CD4-positive, alpha-beta T cell treated with Interleukin-21 for 1 hour (primary cell): Measurements from ENCODE around the gene C6orf89.

Experiments used
- DNase-seq: peaks from one replicate; pipeline ENCODE4 v3.0.0-alpha.2; 2020

The C6orf89 gene

DNA sequence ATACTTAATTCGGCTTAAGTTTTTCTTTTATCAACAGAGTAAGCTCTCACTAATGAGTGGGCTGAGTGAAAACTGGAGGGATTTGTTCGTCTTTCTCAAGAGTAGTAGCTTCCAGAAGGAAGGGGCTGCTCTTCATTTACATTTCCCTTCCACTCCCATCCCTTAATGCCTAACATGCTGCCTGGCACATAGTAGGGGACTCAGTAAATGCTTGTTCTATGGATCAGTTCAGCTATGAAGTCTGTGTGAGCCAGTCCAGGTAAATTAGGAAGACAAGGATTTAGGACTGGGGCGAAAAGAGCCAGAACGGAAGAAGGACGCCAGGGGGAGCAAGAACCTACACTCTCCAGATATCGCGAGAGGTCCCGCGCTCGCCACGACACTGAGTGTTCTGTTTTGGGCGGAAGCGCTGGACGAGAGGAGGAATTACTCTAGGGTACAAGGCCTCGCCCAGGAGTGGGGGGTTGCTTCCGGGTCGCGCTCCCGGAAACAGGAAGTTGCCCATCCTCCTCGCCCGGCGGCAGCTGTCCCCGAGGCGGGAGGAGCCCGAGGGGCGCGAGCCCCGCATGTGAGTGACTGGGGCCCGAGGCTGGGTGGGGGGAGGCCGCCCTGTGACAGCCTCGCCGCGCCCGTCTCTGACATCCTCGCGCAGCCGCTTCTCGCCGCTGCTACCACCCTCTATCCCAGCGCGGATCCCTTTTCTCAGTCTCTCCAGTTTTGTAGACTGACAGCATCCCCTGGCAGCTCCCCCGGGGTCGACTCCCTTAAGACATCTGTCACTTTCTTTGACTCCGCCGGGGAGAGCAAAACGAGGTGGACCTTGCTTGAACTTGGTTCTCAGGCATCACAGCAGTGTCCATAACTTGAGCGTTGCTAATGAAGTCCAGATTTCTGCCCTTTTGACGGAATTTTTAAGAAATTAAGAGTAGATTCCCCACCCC is at the start of gene C6orf89:
TSS of gene C6orf89 (plus strand) at position 492 of the 941 bp plus-strand sequence. CDS start 13,493 bp downstream, outside the sequence.
- DNase-seq, result peak; percentile 98

- DNase-seq, result no peak
These were observed 49.4 kb upstream of the C6orf89 start for GRCh38 chr6:36836111-36837021.

DNA sequence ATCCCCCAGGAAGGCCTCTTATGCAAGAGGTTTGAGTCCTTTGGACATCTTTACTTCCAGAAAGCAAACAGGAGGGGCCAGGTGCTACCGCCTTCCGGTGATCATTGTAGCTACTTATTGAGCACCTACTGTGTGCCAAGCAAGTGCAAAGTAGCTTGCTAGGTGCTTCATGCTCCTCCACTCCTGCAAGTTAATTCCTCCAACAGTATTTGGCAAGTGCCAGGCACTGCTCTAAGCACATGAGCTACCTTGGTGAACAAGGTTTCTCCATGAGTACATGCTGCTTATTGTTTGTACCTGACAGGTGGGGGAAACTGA is 48.8 kb upstream of the C6orf89 start:
- no peak for DNase-seq

- DNase-seq, result no peak
These were observed 48.1 kb upstream of the C6orf89 start for GRCh38 chr6:36837686-36838085.

DNA sequence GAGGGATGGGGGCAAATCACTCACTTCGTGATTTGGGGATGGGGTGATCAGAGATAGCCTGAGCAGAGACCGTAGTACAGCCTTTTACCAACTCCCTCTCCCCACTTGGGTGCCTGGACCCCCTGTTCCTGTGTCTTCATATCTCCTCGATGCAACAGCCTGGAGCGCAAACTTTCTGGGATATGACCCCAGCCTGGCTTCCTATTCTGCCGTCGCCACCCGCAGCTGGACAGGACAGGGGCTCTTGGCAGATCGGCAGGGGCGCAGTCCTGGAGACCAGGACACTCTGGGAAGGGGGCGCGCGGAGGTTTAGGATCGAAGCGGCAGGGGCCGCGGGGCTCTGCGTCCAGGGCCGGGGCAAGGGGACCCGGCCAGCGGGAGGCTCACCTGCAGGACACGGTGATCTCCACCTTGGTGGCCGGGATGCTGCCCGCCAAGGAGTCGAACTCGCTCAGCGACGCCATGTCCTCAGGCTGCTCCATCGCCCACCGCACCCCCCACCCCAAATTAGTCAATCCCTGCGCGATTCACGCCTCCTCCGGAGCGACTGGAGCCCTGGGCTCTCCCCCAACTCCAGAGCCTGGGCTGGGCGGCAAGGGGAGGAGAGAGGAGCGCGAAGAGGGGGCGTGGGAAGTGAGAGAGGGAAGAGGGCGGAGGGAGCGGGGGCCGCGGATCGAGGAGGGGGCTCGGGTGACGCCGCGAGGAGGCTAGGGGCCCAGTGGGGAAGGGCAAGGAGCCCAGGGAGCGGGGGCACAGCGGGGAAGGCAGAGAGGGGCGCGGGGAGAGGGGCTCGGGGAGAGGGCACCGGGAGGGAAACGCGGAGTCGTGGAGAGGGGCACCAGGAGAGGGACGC is 46.6 kb upstream of the C6orf89 start, which contains the start of gene CPNE5:
TSS of gene CPNE5 (minus strand) at position 549 of the 853 bp plus-strand sequence. CDS start at position 482, 67 bp downstream.
- no peak for DNase-seq

DNA sequence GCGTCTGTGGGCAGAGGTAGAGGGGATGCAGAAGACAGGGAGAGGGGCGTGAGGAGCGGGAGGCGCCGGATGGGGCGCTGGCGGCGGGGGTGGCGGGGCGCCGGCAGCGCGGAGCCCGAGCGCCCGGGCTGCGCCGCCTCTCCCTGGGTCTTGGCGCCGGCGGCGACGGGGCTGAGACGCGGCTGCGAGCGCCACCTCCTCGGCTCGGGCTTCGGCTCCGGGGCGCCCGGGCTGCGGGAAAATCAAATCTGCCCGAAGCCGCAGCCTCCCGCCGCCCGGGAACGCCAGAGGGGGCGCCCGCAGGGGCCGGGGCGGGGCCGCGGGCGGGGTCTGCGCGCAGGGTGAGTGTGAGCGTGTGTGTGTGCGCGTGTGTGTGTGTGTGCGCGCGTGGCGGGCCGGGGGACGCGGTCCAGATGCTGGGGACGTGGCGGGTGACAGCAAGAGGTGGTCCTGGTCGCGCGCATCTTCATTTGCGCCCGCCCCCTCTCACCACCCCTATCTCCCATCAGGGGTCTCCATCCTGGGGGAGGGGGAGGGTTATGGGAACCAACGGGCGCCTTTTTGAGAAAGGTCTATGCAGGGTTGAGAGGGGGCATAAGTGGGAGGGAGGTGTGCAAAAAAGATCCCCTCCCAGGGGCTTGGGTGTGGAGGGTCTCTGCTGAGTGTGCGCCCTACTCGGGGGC is 45.9 kb upstream of the C6orf89 start:
- peak; percentile 54 for DNase-seq

DNA sequence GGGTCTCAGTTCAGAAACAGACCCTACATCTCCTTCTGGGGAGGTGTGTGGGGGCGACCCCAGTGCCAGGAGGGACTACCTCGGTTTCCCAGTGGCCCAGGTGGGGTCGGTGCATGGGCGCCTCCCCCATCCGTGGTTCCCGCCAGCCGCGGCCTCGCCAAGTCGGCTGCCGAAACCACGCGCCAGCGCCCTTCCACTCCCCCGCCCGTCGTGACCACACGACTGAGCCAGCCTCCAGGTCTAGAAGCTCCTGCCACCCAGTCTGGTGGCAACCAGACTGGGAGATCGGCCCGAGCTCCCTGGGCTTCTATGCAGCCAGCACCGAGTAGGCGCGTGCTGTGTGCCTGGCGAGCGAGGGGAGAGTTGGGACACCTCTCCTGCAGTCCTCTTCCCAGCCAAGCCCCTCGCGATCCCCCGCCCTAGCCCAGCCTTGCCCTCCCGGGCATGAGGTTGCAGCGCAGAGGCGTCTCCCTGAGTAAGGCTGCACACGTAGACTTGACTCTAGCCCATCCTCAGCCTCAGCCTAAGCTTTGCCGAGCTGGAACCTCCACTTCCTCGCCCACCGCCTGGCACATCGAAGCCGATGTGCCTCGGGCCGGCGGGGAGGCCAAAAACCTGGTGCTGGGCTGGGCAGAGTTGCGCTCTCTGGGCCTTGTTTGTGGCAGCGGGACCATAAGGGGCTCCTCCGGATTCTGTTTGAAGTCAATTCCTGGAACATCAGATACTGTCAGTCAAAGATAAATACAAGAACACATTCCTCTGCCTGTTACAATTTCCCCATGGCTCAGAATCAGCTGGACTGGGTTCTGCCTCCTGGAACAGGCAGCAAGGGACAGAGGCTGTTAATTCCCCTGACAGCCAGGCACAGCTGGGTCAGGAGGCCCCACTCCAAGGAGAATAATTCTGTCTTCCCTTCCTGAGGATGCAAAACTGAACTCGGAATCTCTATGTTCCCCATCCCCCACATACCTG is 45.0 kb upstream of the C6orf89 start:
- DNase-seq, result peak; percentile 39

DNA sequence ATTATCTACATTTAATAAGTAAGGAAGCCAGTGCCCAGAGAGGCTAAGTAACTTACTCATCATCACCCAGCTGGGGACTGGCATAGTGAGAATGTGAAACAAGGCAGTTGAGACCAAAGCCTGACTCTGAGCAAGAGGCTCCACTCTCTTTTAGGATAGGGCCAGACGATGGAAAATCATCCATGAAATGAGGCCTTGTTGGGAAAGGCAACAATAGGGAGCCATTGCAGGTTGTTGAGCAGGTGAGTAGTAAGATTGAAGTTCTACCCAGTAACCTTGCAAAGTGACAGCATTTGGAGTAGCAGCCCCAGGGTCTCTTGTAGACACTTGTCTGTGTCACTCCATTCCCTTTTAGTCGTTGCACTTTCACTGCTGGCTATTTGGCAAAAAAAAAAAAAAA is 44.0 kb upstream of the C6orf89 start:
- DNase-seq, result no peak

DNA sequence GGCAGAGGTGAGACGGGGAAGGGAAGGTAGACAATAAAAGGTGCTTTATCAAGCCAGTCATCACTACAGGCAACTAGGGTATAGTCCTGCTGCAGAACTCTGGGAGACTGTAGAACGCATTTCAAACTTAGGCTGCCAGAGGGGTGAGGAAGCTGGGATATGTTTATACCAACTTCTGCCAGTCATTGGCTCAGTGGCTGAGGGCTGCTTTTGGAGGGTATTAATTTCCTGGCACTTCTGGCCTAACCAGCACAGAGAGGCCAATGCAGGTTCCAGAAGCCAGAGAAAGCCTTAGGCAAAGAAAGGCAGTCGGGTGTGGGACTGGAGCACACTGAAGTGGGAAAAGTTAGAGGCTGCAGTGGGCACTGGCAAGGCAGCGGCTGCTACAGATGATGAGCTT is 42.6 kb upstream of the C6orf89 start:
- DNase-seq, result no peak

DNA sequence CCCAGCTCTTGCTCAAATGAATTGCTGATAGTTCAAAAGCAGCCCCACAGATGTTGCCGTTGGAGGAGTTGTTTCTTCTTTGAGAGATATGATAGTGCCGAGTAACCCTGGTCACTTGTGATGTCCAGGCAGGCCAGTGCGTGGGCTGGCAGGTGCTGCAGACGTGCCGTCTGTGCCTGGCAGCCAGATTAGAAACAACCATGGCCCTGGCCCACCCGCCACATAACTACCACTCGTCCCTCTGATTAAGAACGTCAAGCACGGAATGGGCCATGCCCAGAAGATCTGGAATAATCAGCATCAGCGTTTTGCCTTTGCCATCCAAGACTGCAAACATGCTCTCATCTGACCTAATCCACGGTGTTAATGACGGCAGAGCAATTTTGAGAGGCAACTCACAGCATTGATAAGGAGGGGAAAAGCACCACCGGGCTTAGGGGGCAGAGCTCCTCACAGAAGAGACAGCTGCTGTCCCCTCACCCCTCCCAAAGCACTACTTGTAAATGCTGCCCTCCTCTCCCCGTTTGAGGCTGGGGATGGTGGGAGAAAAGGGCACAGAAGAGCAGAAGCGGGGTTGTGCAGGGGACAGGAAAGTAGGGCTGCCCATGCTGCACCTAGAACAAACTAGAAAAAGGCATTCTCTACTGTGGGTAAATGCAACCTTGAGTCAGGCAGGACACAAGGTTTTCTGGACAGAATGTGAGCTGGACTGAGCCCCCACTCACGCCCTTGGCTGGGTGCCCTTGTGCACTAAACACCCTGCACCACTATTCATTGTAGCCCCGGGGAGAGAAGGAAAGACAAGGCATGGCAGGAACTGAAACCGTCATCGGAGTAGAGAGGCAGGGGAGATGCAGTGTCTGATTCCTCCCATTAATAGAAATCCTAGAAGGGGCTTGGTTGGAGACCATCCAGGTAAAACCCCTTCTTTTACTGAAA is 41.3 kb upstream of the C6orf89 start:
- no peak for DNase-seq

GRCh38 chr6:36845233-36845632 is 40.5 kb upstream of the C6orf89 start:
- DNase-seq, result no peak

DNA sequence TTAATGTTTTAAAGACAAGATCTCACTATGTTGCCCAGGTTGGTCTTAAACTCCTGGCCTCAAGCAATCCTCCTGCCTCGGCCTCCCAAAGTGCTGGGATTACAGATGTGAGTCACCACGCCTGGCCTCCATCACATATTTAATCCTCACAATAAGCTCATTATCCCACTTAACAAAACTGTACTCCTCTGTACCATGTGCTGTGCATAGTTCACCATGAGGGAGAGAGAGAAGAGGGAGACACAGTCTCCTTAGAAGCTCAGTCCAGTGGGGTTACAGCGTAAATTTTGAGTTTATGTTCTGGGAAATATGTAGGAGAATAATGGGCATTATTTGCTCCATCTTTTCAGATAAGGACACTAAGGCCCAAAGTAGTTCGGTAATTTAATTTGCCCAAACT is 38.6 kb upstream of the C6orf89 start:
- no peak for DNase-seq

- no peak for DNase-seq
These were observed 37.8 kb upstream of the C6orf89 start for GRCh38 chr6:36847991-36848390.

GRCh38 chr6:36848658-36849441 is 36.9 kb upstream of the C6orf89 start:
- DNase-seq, result no peak

DNA sequence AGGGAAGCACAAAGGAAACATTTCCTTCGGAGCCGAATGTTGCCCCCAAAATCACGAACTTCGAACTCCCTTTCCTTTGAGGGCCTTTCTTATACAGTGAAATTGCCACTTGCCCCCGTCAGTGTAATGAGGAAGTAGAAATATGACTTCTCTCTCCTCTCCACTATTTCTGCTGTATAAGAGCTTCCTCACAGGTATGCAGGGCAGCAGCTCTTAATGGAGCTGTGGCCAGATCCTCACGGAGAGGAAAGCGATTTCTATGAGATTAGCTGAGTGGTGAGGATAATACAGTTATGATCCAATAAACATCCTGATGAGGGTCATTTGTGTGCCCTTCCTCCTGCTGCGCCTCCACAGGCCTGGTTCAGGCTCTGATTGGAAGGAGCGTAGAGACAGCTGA is 35.7 kb upstream of the C6orf89 start:
- no peak for DNase-seq

- peak; percentile 57 for DNase-seq
These were observed 34.6 kb upstream of the C6orf89 start for GRCh38 chr6:36851149-36851614.

GRCh38 chr6:36851626-36852025 is 34.1 kb upstream of the C6orf89 start:
- no peak for DNase-seq

DNA sequence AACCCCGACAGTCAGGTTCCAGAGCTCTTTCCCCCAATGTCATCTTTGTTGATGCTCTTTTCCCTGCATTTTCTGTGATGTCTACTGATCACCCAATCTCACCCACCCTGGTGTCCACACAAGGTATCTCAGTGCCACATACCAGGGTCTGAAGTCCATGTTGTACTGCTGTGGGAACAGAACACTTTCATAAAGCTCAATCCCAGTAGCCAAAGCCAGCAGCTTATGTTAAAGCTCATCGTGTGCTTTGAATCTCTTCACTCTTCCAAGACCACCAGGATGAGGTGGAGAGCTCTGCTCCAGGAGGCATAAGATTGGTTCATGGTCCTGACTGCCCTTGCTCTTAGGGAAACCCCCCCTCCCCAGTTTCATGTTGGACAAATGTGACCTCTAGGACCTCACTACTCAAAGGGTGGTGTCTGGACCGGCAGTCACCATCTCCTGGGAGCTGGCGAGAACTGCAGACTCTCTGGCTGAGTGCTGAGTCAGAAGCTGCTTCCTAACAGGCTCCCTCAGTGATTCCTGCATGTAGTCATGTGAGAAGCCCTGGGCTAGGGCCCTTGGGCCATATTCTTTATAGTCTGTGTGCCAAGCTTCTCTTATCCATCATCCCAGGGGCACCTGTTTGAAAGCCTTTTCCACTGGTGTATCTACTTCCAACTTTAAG is 33.1 kb upstream of the C6orf89 start:
- no peak for DNase-seq
